GF-D8 (cell line): ENCODE measurements around the gene GABRB1.
A peak's percentile ranks its signal among the peaks of the same experiment; 100 is the strongest.
"Not testable (repeated sequence)": the region's sequence is repeated elsewhere in the genome, so short reads cannot be mapped to it uniquely, and the experiment has no call there.

Experiments
- DNase-seq: peaks from one replicate; lab custom pipeline; 2025; lab: John Stamatoyannopoulos, UW

Gene GABRB1

GRCh38 chr4:47213106-47213505 lies 181.7 kb downstream of the GABRB1 start:
- DNase-seq, result no peak

GRCh38 chr4:47213539-47213938 lies 182.2 kb downstream of the GABRB1 start:
- DNase-seq, result no peak

- DNase-seq, result no peak
Observed at GRCh38 chr4:47213971-47214370, 182.6 kb downstream of the GABRB1 start.

- no peak for DNase-seq
Observed at GRCh38 chr4:47215759-47216158, 184.4 kb downstream of the GABRB1 start.

- no peak for DNase-seq
Observed at GRCh38 chr4:47217291-47217690, 185.9 kb downstream of the GABRB1 start.

- no peak for DNase-seq
Observed at GRCh38 chr4:47217884-47218283, 186.5 kb downstream of the GABRB1 start.

- no peak for DNase-seq
Observed at GRCh38 chr4:47218631-47219030, 187.3 kb downstream of the GABRB1 start.

GRCh38 chr4:47219586-47219985 lies 188.2 kb downstream of the GABRB1 start:
- no peak for DNase-seq

- no peak for DNase-seq
Observed at GRCh38 chr4:47221721-47222120, 190.4 kb downstream of the GABRB1 start.

GRCh38 chr4:47222276-47222675 lies 190.9 kb downstream of the GABRB1 start:
- DNase-seq, result no peak

GRCh38 chr4:47224361-47224760 lies 193.0 kb downstream of the GABRB1 start:
- DNase-seq, result no peak

GRCh38 chr4:47235721-47236120 lies 204.4 kb downstream of the GABRB1 start:
- DNase-seq, result no peak

GRCh38 chr4:47238667-47239066 lies 207.3 kb downstream of the GABRB1 start:
- no peak for DNase-seq

- DNase-seq, result no peak
Observed at GRCh38 chr4:47239649-47240048, 208.3 kb downstream of the GABRB1 start.

GRCh38 chr4:47251348-47252135 lies 220.2 kb downstream of the GABRB1 start:
- DNase-seq, result no peak

- DNase-seq, result no peak
Observed at GRCh38 chr4:47263721-47264120, 232.4 kb downstream of the GABRB1 start.

GRCh38 chr4:47270201-47270888 lies 239.0 kb downstream of the GABRB1 start:
- no peak for DNase-seq

GRCh38 chr4:47271291-47271690 lies 239.9 kb downstream of the GABRB1 start:
- DNase-seq, result no peak

- DNase-seq, result peak; percentile 21
Observed at GRCh38 chr4:47274901-47275300, 243.5 kb downstream of the GABRB1 start.

GRCh38 chr4:47275595-47275994 lies 244.2 kb downstream of the GABRB1 start:
- no peak for DNase-seq

GRCh38 chr4:47278631-47279030 lies 247.3 kb downstream of the GABRB1 start:
- peak; percentile 33 for DNase-seq

GRCh38 chr4:47287735-47288134 lies 256.4 kb downstream of the GABRB1 start:
- peak; percentile 33 for DNase-seq

GRCh38 chr4:47289805-47290204 lies 258.4 kb downstream of the GABRB1 start:
- DNase-seq, result no peak

GRCh38 chr4:47290873-47291272 lies 259.5 kb downstream of the GABRB1 start:
- not testable (repeated sequence) for DNase-seq
